GM12878 (cell line): ENCODE measurements around the gene CYTH3. TPM values are rescaled to one million over a fixed set of nuclear protein-coding genes. Genes with fewer than 3 reads are reported as not detected.

ENCODE experiments used
- ATAC-seq: fragments of 200-7000 bp; cut with Tn5 transposase; 3 replicates; pipeline ENCODE4 v1.9.1; 2020; ENCODE audit warnings: mild to moderate bottlenecking, moderate library complexity
- BruUV-seq: library from RNA; stranded (reverse); fragments of 400-500 nt; replicated peaks from 2 replicates; lab custom pipeline; 2021; lab: Mats Ljungman, UMichigan
- CTCF ChIA-PET: fragments of 300-600 bp; sonication (Branson Sonifier 250); formaldehyde crosslinking; extraction: SDS; loops from one replicate; lab custom pipeline; 2021; ENCODE audit warnings: inconsistent platforms; lab: Yijun Ruan, JAX
- POLR2A ChIA-PET: fragments of 350-600 bp; formaldehyde crosslinking; extraction: SDS; loops from one replicate; lab custom pipeline; 2021; ENCODE audit warnings: inconsistent platforms; lab: Charles Lee
- RAD21 ChIA-PET: fragments of 300-600 bp; sonication (Branson Sonifier 250); formaldehyde crosslinking; loops from one replicate; lab custom pipeline; 2023; ENCODE audit warnings: antibody characterized with exemption; ENCODE audit not compliant: unreplicated experiment; lab: Charles Lee
- SMC1A ChIA-PET: fragments of 300-600 bp; sonication (Branson Sonifier 250); formaldehyde crosslinking; loops from one replicate; lab custom pipeline; 2023; ENCODE audit not compliant: unreplicated experiment, uncharacterized antibody; lab: Charles Lee
- DNase-seq: peaks from one replicate; pipeline ENCODE4 v3.0.0-alpha.2; 2011; ENCODE audit warnings: low read depth, low spot score
- FAIRE-seq: peaks from 3 replicates; lab custom pipeline; 2011; peaks lifted over from hg19 to GRCh38; lab: Jason Lieb, UNC
- H2AFZ ChIP-seq: 2 replicates; pipeline ENCODE4 v1.6.0; 2011; ENCODE audit warnings: low read depth, low read length, control low read depth; ENCODE audit not compliant: control insufficient read depth
- H3K27ac ChIP-seq: 2 replicates; pipeline ENCODE4 v1.5.1; 2011; ENCODE audit warnings: control low read depth; ENCODE audit not compliant: control insufficient read depth, insufficient read depth
- H3K27me3 ChIP-seq, 2 experiments: replicated peaks in 1 of 2; 2 replicates each; pipeline versions ENCODE4 v1.6.0 to v1.6.1; 2011; ENCODE audit warnings: low read length in 1 of 2; ENCODE audit not compliant: control insufficient read depth in 2 of 2, insufficient read depth in 2 of 2
- H3K36me3 ChIP-seq, 2 experiments: 2 replicates each; pipeline ENCODE4 v1.5.1; 2011; ENCODE audit warnings: low read length in 1 of 2; ENCODE audit not compliant: control insufficient read depth in 2 of 2, insufficient read depth in 2 of 2
- H3K4me1 ChIP-seq: 2 replicates; pipeline ENCODE4 v1.6.1; 2011; ENCODE audit warnings: mild to moderate bottlenecking, low read length, moderate library complexity, mixed read lengths; ENCODE audit not compliant: control insufficient read depth, insufficient read depth
- H3K4me2 ChIP-seq: 2 replicates; pipeline ENCODE4 v1.6.0; 2011; ENCODE audit warnings: control low read depth; ENCODE audit not compliant: control insufficient read depth, insufficient read depth
- H3K4me3 ChIP-seq: fragments of 200-600 bp; sonication (generic); 2 replicates; pipeline ENCODE4 v1.5.1; 2016
- H3K79me2 ChIP-seq: 2 replicates; pipeline ENCODE4 v1.6.0; 2011; ENCODE audit warnings: low read length; ENCODE audit not compliant: control insufficient read depth, insufficient read depth
- H3K9ac ChIP-seq: 2 replicates; pipeline ENCODE4 v1.8.0; 2011; ENCODE audit warnings: low read length, control low read depth, mixed read lengths; ENCODE audit not compliant: control insufficient read depth, insufficient read depth
- H3K9me3 ChIP-seq: replicated peaks from 3 replicates; pipeline ENCODE4 v1.5.1; 2011; ENCODE audit warnings: mild to moderate bottlenecking, low read length; ENCODE audit not compliant: control insufficient read depth, insufficient read depth
- H4K20me1 ChIP-seq: 2 replicates; pipeline ENCODE4 v1.6.0; 2011; ENCODE audit not compliant: control insufficient read depth, insufficient read depth
- BACH1 ChIP-seq: fragments of 450-650 bp; IDR thresholded peaks from 2 replicates; pipeline ENCODE4 v1.6.1; 2017; ENCODE audit warnings: mild to moderate bottlenecking, borderline replicate concordance
- BHLHE40 ChIP-seq, 2 experiments: fragments of 450-650 bp in 1 of 2; IDR thresholded peaks; 2 replicates each; pipeline ENCODE4 v1.6.1; 2011 to 2017; ENCODE audit warnings: low read depth in 2 of 2, borderline replicate concordance in 1 of 2, improper control_type of control experiment in 1 of 2, low read length in 1 of 2, mild to moderate bottlenecking in 1 of 2
- GABPA ChIP-seq: IDR thresholded peaks from 2 replicates; pipeline ENCODE4 v1.6.1; 2014; ENCODE audit warnings: antibody characterized with exemption, low read depth, mild to moderate bottlenecking, inconsistent platforms
- HDGF ChIP-seq: fragments of 450-650 bp; IDR thresholded peaks from 2 replicates; pipeline ENCODE4 v1.6.1; 2016; ENCODE audit warnings: antibody characterized with exemption
- KDM1A ChIP-seq: fragments of 200-600 bp; sonication (generic); IDR thresholded peaks from 2 replicates; pipeline ENCODE4 v1.6.1; 2016; ENCODE audit warnings: borderline replicate concordance
- RUNX3 ChIP-seq: IDR thresholded peaks from 2 replicates; pipeline ENCODE4 v1.6.1; 2012; ENCODE audit warnings: low read length, inconsistent platforms
- SMAD5 ChIP-seq: IDR thresholded peaks from 2 replicates; pipeline ENCODE4 v1.6.1; 2016; ENCODE audit warnings: antibody characterized with exemption, low read depth
- SREBF2 ChIP-seq: IDR thresholded peaks from 2 replicates; pipeline ENCODE4 v1.6.1; 2012; ENCODE audit warnings: mild to moderate bottlenecking, low read length
- ZBED1 ChIP-seq: IDR thresholded peaks from 2 replicates; pipeline ENCODE4 v1.6.1; 2016; ENCODE audit warnings: borderline replicate concordance
- ZNF384 ChIP-seq: IDR thresholded peaks from 2 replicates; pipeline ENCODE4 v1.6.1; 2012; ENCODE audit warnings: low read depth, mild to moderate bottlenecking, low read length, improper control_type of control experiment, borderline replicate concordance
- WGBS: methylation state at CpG from one replicate; pipeline ENCODE4 v1.1.6; 2016; ENCODE audit warnings: low lambda C conversion rate; ENCODE audit not compliant: insufficient replicate concordance, insufficient coverage; ENCODE audit errors: missing lambda C conversion rate; 5-methylcytosine and 5-hydroxymethylcytosine counted together
- in situ Hi-C: fragments of 300-500 bp; cut with MboI; formaldehyde crosslinking; loops from 9 replicates; pipeline ENCODE4 v1.14.3; 2018; ENCODE audit warnings: mixed read lengths
- intact Hi-C: fragments of 100-400 bp; cut with micrococcal nuclease; formaldehyde crosslinking; loops from one replicate; pipeline ENCODE4 v1.14.2; 2022; ENCODE audit not compliant: unreplicated experiment
- polyA plus RNA-seq, 11 experiments: library from polyadenylated mRNA; depleted of rRNA in 4 of 11; unstranded in 6 of 11; stranded (reverse) in 5 of 11; fragments of >200 nt; fragmentation: Nextera tagmentation in 4 of 11; fragmentation: Illumina TruSeq in 1 of 11; extraction: Ambion mirVana in 4 of 11; extraction: Trizol in 1 of 11; gene quantifications; 1 replicate in 1 of 11; 2 replicates in 10 of 11; pipeline versions ENCODE4 v1.2.1 to v1.2.3, GENCODE V29; 2011 to 2016; ENCODE audit warnings: inconsistent platforms in 2 of 11, missing spikeins in 2 of 11, low read depth in 1 of 11
- total RNA-seq, 4 experiments: library from RNA; depleted of rRNA in 3 of 4; stranded (reverse); fragments of >200 nt in 3 of 4; fragmentation: Illumina TruSeq in 1 of 4; extraction: Trizol in 1 of 4; gene quantifications; 2 replicates each; pipeline versions ENCODE4 v1.2.1 to v1.2.3, GENCODE V29; 2013 to 2021
- TF ChIP-seq, protein P1 (sequence below): IDR thresholded peaks from 2 replicates; pipeline ENCODE4 v1.6.1; 2011; ENCODE audit warnings: mild to moderate bottlenecking, low read depth, low read length, moderate library complexity; ENCODE audit not compliant: insufficient replicate concordance
- TF ChIP-seq, protein P2 (sequence below): fragments of 450-650 bp; formaldehyde crosslinking; IDR thresholded peaks from 2 replicates; pipeline ENCODE4 v1.4.0; 2020; ENCODE audit warnings: mild to moderate bottlenecking, moderate library complexity

The CYTH3 gene
- total and polyA plus RNA-seq, 10 of the 15 experiments (the other 5 are each of a cell fraction or from before 2014, with no cell fraction given) = 0.45 to 28.2 (median 15.7) TPM

- WGBS = 14% methylated on average over 8 of the region's 8 CpGs
- SMC1A ChIA-PET = interaction anchor here (0.6 to 1.6 kb wide), 2 partner anchors 24 to 89 kb away, joined by 3 to 4 read pairs; no protein-coding TSS in a partner anchor
- intact Hi-C loops = no loop called here
- FAIRE-seq = no peak
- no peak for DNase-seq
- peak; percentile 36; the same call in 1 of the 2 replicates for TF ChIP-seq RUNX3
- TF ChIP-seq ZNF384 = no peak
- TF ChIP-seq, all 136 proteins: peak for 1
- Histone ChIP-seq H4K20me1 (no peaks in the 10 kb centered on the region), H3K27me3 (no peaks in the 10 kb centered on the region), H3K4me1 (peaks cover 22% of the 10 kb centered on the region), H3K9ac (no peak overlapping the region), H2AFZ (no peak overlapping the region), H3K9me3 (no peaks in the 10 kb centered on the region), H3K4me3 (no peak overlapping the region), H3K79me2 (peaks cover 41% of the 10 kb centered on the region), H3K27ac (peak overlapping the region; percentile 31; the same call in 1 of the 2 replicates), H3K4me2 (no peak overlapping the region), H3K36me3 (no peaks in the 10 kb centered on the region; a peak in 1 of 4 replicates)
- ChIA-PET CTCF (no interaction called here), POLR2A (interaction anchor here (0.6 kb wide), 1 partner anchor 23 kb away, joined by 5 read pairs; no protein-coding TSS in a partner anchor), RAD21 (no interaction called here)
- in situ Hi-C loops = no loop called here
- ATAC-seq = peak; percentile 51
- BruUV-seq = no TSS peak
These were observed 39.9 kb downstream of the CYTH3 start for GRCh38 chr7:6232534-6232933.

DNA sequence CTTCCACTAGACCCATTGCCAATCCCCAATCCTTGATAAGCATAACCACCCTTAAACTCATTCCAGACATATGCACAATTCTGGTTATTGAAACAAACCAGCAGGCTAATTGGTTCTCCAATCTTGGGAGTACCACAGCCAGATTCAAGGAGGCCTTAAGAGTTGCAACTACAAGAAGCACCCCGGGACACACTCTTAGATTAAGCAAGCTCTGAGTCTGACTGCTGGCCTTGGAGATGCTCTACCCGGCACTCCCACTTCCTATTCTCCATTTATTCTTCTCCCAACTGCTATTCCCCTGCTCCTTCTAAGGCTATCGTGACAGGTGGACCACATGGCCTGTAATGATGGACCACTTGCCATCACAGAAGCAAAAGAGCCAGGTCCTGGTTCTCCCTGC is 40.3 kb downstream of the CYTH3 start:
- intact Hi-C loops = no loop called here
- POLR2A ChIA-PET = interaction anchor here (0.6 to 1.2 kb wide), 2 partner anchors 11 to 29 kb away, joined by 3 read pairs; no protein-coding TSS in a partner anchor
- ATAC-seq (no peak), FAIRE-seq (no peak)
- no peak overlapping the region for H3K9ac ChIP-seq
- no peak overlapping the region for H3K4me3 ChIP-seq
- RAD21 ChIA-PET = no interaction called here
- CTCF ChIA-PET = no interaction called here
- H4K20me1 ChIP-seq = no peaks in the 10 kb centered on the region
- no TSS peak for BruUV-seq
- no peak overlapping the region for H3K27ac ChIP-seq
- H3K36me3 ChIP-seq = no peaks in the 10 kb centered on the region; a peak in 1 of 4 replicates
- peaks cover 41% of the 10 kb centered on the region for H3K79me2 ChIP-seq
- SMC1A ChIA-PET = interaction anchor here (1.1 to 1.6 kb wide), 2 partner anchors 24 to 29 kb away, joined by 3 to 4 read pairs; no protein-coding TSS in a partner anchor
- H3K4me1 ChIP-seq = peaks cover 22% of the 10 kb centered on the region
- no peak overlapping the region for H3K4me2 ChIP-seq
- no peaks in the 10 kb centered on the region for H3K9me3 ChIP-seq
- 71% methylated on average over 3 of the region's 3 CpGs for WGBS
- TF ChIP-seq SREBF2 (no peak), ZBED1 (no peak), SMAD5 (no peak), RUNX3 (no peak), HDGF (no peak), ZNF384 (no peak), GABPA (no peak), KDM1A (no peak), BACH1 (no peak), BHLHE40 (IDR thresholded peaks at IDR 0.05; ENCODE audit: borderline replicate concordance in 1 of 2, low read depth in 2 of 2, low read length in 1 of 2) (no peak)
- TF ChIP-seq, protein P1, sequence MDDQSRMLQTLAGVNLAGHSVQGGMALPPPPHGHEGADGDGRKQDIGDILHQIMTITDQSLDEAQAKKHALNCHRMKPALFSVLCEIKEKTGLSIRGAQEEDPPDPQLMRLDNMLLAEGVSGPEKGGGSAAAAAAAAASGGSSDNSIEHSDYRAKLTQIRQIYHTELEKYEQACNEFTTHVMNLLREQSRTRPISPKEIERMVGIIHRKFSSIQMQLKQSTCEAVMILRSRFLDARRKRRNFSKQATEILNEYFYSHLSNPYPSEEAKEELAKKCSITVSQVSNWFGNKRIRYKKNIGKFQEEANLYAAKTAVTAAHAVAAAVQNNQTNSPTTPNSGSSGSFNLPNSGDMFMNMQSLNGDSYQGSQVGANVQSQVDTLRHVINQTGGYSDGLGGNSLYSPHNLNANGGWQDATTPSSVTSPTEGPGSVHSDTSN = no peak
- TF ChIP-seq, protein P2, sequence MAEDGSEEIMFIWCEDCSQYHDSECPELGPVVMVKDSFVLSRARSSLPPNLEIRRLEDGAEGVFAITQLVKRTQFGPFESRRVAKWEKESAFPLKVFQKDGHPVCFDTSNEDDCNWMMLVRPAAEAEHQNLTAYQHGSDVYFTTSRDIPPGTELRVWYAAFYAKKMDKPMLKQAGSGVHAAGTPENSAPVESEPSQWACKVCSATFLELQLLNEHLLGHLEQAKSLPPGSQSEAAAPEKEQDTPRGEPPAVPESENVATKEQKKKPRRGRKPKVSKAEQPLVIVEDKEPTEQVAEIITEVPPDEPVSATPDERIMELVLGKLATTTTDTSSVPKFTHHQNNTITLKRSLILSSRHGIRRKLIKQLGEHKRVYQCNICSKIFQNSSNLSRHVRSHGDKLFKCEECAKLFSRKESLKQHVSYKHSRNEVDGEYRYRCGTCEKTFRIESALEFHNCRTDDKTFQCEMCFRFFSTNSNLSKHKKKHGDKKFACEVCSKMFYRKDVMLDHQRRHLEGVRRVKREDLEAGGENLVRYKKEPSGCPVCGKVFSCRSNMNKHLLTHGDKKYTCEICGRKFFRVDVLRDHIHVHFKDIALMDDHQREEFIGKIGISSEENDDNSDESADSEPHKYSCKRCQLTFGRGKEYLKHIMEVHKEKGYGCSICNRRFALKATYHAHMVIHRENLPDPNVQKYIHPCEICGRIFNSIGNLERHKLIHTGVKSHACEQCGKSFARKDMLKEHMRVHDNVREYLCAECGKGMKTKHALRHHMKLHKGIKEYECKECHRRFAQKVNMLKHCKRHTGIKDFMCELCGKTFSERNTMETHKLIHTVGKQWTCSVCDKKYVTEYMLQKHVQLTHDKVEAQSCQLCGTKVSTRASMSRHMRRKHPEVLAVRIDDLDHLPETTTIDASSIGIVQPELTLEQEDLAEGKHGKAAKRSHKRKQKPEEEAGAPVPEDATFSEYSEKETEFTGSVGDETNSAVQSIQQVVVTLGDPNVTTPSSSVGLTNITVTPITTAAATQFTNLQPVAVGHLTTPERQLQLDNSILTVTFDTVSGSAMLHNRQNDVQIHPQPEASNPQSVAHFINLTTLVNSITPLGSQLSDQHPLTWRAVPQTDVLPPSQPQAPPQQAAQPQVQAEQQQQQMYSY (CRISPR knock-in tag) = no peak
- TF ChIP-seq, all 136 proteins: peak for 0
- in situ Hi-C loops = no loop called here
- Histone ChIP-seq H2AFZ (no peak overlapping the region), H3K27me3 (no peaks in the 10 kb centered on the region)
- DNase-seq = no peak
